Measurements from ENCODE around the gene COPZ1. TPM values are rescaled to one million over a fixed set of nuclear protein-coding genes. Genes with fewer than 3 reads are reported as not detected.

The COPZ1 gene
- total RNA-seq = 111 and 119 TPM in 2 replicates

GRCh38 chr12:54324617-54325441 lies at the start of gene COPZ1:
Gene COPZ1, plus strand, starts transcription at chr12:54325131. Its CDS starts 33 bp downstream, at chr12:54325164.

GRCh38 chr12:54279632-54280467 lies 45.1 kb upstream of the COPZ1 start, which contains the start of gene CBX5:
Gene CBX5, minus strand, starts transcription at chr12:54280122. Its CDS starts 22,472 bp downstream, at chr12:54257650.

GRCh38 chr12:54280468-54281260 lies 44.3 kb upstream of the COPZ1 start, which contains the start of gene HNRNPA1:
Gene HNRNPA1, plus strand, starts transcription at chr12:54280726. Its CDS starts 82 bp downstream, at chr12:54280808.

GRCh38 chr12:54300732-54301427 lies 24.1 kb upstream of the COPZ1 start, which contains the start of gene NFE2:
Gene NFE2, minus strand, starts transcription at chr12:54301015. Its CDS starts 5,767 bp downstream, at chr12:54295248.

GRCh38 chr12:54364413-54364812 lies 39.5 kb downstream of the COPZ1 start, which contains the start of gene GPR84:
Gene GPR84, minus strand, starts transcription at chr12:54364486. Its CDS starts 635 bp downstream, at chr12:54363851.

GRCh38 chr12:54384591-54385041 lies 59.7 kb downstream of the COPZ1 start, which contains the start of gene ZNF385A:
Gene ZNF385A, minus strand, starts transcription at chr12:54384733. Its CDS starts 219 bp downstream, at chr12:54384514.

Small RNAs within 50 kb of the gene (small RNA-seq; reads per million reads assigned to genes)
- gene MIR148B (550 reads per million, percentile 99 among the genes with 10 or more reads in this experiment), gene RN7SL744P (not detected), gene RNU6-950P (not detected)

Other genes with a start within 250 kb of the COPZ1 start
- gene SMUG1, start 136.1 kb upstream of the COPZ1 start, total RNA-seq = 19.6 and 25.0 TPM in 2 replicates
- 45.5 and 57.4 TPM in 2 replicates for gene CBX5, start 45.0 kb upstream of the COPZ1 start, total RNA-seq
- 264 and 434 TPM in 2 replicates for gene HNRNPA1, start 44.4 kb upstream of the COPZ1 start, total RNA-seq
- 0.61 and 0.65 TPM in 2 replicates for gene NFE2, start 24.1 kb upstream of the COPZ1 start, total RNA-seq
- gene GPR84, start 39.4 kb downstream of the COPZ1 start, total RNA-seq = 0.12 and 0.16 TPM in 2 replicates
- 1.3 and 3.4 TPM in 2 replicates for gene ZNF385A, start 59.6 kb downstream of the COPZ1 start, total RNA-seq
- gene ITGA5, start 94.1 kb downstream of the COPZ1 start, total RNA-seq = 326 and 330 TPM in 2 replicates
- gene GTSF1, start 148.5 kb downstream of the COPZ1 start, total RNA-seq = not detected in 2 replicates
- not detected in 2 replicates for gene NCKAP1L, start 172.6 kb downstream of the COPZ1 start, total RNA-seq
- gene PDE1B, start 224.5 kb downstream of the COPZ1 start, total RNA-seq = under 0.01 TPM in 1 of 2 replicates, not detected in the other

Data from hair follicle dermal papilla cell (primary cell).